Neural cell (in vitro differentiated cells): ENCODE results near the gene PNPLA2. TPM values are rescaled to one million over a fixed set of nuclear protein-coding genes. Genes with fewer than 3 reads are reported as not detected.

Experiments used
- H2AFZ ChIP-seq: fragments of 200-600, 300-800 bp; sonication (generic), shearing (Covaris generic); 2 replicates; pipeline ENCODE4 v1.6.0; 2014; ENCODE audit warnings: low read depth, mild to moderate bottlenecking, antibody characterized with exemption, low read length, moderate library complexity
- H3F3A ChIP-seq: fragments of 200-600 bp; shearing (Covaris generic); 2 replicates; pipeline ENCODE4 v1.6.1; 2016; ENCODE audit warnings: mild to moderate bottlenecking, moderate library complexity, mixed read lengths, antibody characterized with exemption, low read length; ENCODE audit not compliant: insufficient read depth, poor library complexity, severe bottlenecking
- H3K27ac ChIP-seq: fragments of 200-600, 300-800 bp; sonication (generic), shearing (Covaris generic); 2 replicates; pipeline ENCODE4 v1.5.1; 2014; ENCODE audit warnings: mild to moderate bottlenecking, low read length, moderate library complexity
- H3K27me3 ChIP-seq: fragments of 300-800, 200-600 bp; sonication (generic), shearing (Covaris generic); 2 replicates; pipeline ENCODE4 v1.6.0; 2014; ENCODE audit warnings: mild to moderate bottlenecking, low read depth, low read length, moderate library complexity; ENCODE audit not compliant: insufficient read depth
- H3K36me3 ChIP-seq: fragments of 300-800, 200-600 bp; sonication (generic), shearing (Covaris generic); 2 replicates; pipeline ENCODE4 v1.5.1; 2014; ENCODE audit warnings: mild to moderate bottlenecking, antibody characterized with exemption, low read length, moderate library complexity; ENCODE audit not compliant: insufficient read depth
- H3K4me2 ChIP-seq: fragments of 300-800, 200-600 bp; sonication (generic), shearing (Covaris generic); 2 replicates; pipeline ENCODE4 v1.6.0; 2014; ENCODE audit warnings: mild to moderate bottlenecking, low read length
- H3K4me3 ChIP-seq: fragments of 300-800, 200-600 bp; sonication (generic), shearing (Covaris generic); 2 replicates; pipeline ENCODE4 v1.5.1; 2014; ENCODE audit warnings: mild to moderate bottlenecking, low read length, moderate library complexity
- H3K79me2 ChIP-seq: fragments of 200-600 bp; shearing (Covaris generic); replicated peaks from 2 replicates; pipeline ENCODE4 v1.6.0; 2014; ENCODE audit warnings: mild to moderate bottlenecking, low read length, moderate library complexity; ENCODE audit not compliant: insufficient read depth
- H3K9ac ChIP-seq: fragments of 300-800, 200-600 bp; sonication (generic), shearing (Covaris generic); 2 replicates; pipeline ENCODE4 v1.6.1; 2016; ENCODE audit warnings: mild to moderate bottlenecking, low read length, mixed read lengths
- H3K9me2 ChIP-seq: fragments of 200-600 bp; shearing (Covaris generic); 2 replicates; pipeline ENCODE4 v1.6.1; 2016; ENCODE audit warnings: mild to moderate bottlenecking, low read length, mixed read lengths; ENCODE audit not compliant: insufficient read depth
- H3K9me3 ChIP-seq: fragments of 200-600, 300-800 bp; sonication (generic), shearing (Covaris generic); 2 replicates; pipeline ENCODE4 v1.6.1; 2016; ENCODE audit warnings: mild to moderate bottlenecking, mixed run types, low read length, moderate library complexity, mixed read lengths
- H4K20me1 ChIP-seq: fragments of 200-600 bp; shearing (Covaris generic); 2 replicates; pipeline ENCODE4 v1.6.1; 2016; ENCODE audit warnings: mild to moderate bottlenecking, mixed run types; ENCODE audit not compliant: insufficient read depth
- CTCF ChIP-seq: fragments of 450-650 bp; IDR thresholded peaks from 2 replicates; pipeline ENCODE4 v1.5.1; 2014; ENCODE audit warnings: antibody characterized with exemption, mild to moderate bottlenecking, moderate library complexity; ENCODE audit not compliant: poor library complexity, severe bottlenecking
- EP300 ChIP-seq: fragments of 450-650 bp; conservative IDR thresholded peaks from 2 replicates; pipeline ENCODE4 v1.6.1; 2014; ENCODE audit warnings: antibody characterized with exemption, mild to moderate bottlenecking, moderate library complexity; ENCODE audit not compliant: poor library complexity, severe bottlenecking
- EZH2 ChIP-seq: fragments of 200-600, 300-800 bp; shearing (Covaris generic), sonication (generic); IDR thresholded peaks from 2 replicates; pipeline ENCODE4 v1.6.1; 2014; ENCODE audit warnings: antibody characterized with exemption, low read length, borderline replicate concordance, mild to moderate bottlenecking; ENCODE audit not compliant: insufficient read depth, poor library complexity, severe bottlenecking
- MXI1 ChIP-seq: fragments of 450-650 bp; conservative IDR thresholded peaks from 2 replicates; pipeline ENCODE4 v1.6.1; 2014; ENCODE audit warnings: antibody characterized with exemption, mild to moderate bottlenecking; ENCODE audit not compliant: poor library complexity, severe bottlenecking
- POLR2AphosphoS5 ChIP-seq: IDR thresholded peaks from 2 replicates; pipeline ENCODE4 v1.6.1; 2012
- RAD21 ChIP-seq: fragments of 450-650 bp; conservative IDR thresholded peaks from 2 replicates; pipeline ENCODE4 v1.6.1; 2014; ENCODE audit warnings: antibody characterized with exemption, mild to moderate bottlenecking, moderate library complexity
- REST ChIP-seq: IDR thresholded peaks from 2 replicates; pipeline ENCODE4 v1.6.1; 2012; ENCODE audit warnings: borderline replicate concordance
- SMC3 ChIP-seq: fragments of 450-650 bp; conservative IDR thresholded peaks from 2 replicates; pipeline ENCODE4 v1.6.1; 2014; ENCODE audit warnings: antibody characterized with exemption, mild to moderate bottlenecking, moderate library complexity; ENCODE audit not compliant: poor library complexity
- TAF1 ChIP-seq: IDR thresholded peaks from 2 replicates; pipeline ENCODE4 v1.6.1; 2012; ENCODE audit warnings: low read depth
- polyA plus RNA-seq: library from polyadenylated mRNA; depleted of rRNA; stranded (reverse); fragments of >200 nt; gene quantifications from 2 replicates; pipeline ENCODE4 v1.2.3, GENCODE V29; 2014

PNPLA2 gene
- polyA plus RNA-seq, 1 donor from 2014 or later, result 7.8 TPM

- Histone ChIP-seq H3K9me2 (no peaks in the 10 kb centered on the region), H3K27ac (no peak overlapping the region), H3K4me2 (no peak overlapping the region), H3K4me3 (no peak overlapping the region), H4K20me1 (no peaks in the 10 kb centered on the region), H3K36me3 (no peaks in the 10 kb centered on the region), H3F3A (no peaks in the 10 kb centered on the region), H3K9ac (no peak overlapping the region), H3K9me3 (no peaks in the 10 kb centered on the region), H2AFZ (no peak overlapping the region), H3K79me2 (peaks cover 19% of the 10 kb centered on the region), H3K27me3 (no peaks in the 10 kb centered on the region)
- TF ChIP-seq RAD21 (no peak), TAF1 (no peak), EZH2 (no peak), CTCF (no peak), REST (no peak), EP300 (no peak), POLR2AphosphoS5 (no peak)
These were observed 26.2 kb upstream of the PNPLA2 start for GRCh38 chr11:792535-792821.

- Histone ChIP-seq H3K27me3 (no peaks in the 10 kb centered on the region), H3K9me3 (no peaks in the 10 kb centered on the region), H3K9me2 (no peaks in the 10 kb centered on the region), H2AFZ (no peak overlapping the region), H3F3A (no peaks in the 10 kb centered on the region), H3K36me3 (no peaks in the 10 kb centered on the region), H3K79me2 (peaks cover 19% of the 10 kb centered on the region), H3K4me3 (no peak overlapping the region), H4K20me1 (no peaks in the 10 kb centered on the region), H3K9ac (no peak overlapping the region), H3K27ac (no peak overlapping the region), H3K4me2 (no peak overlapping the region)
- no peak for TF ChIP-seq SMC3
- no peak for TF ChIP-seq RAD21
- TF ChIP-seq REST, result no peak
- no peak for TF ChIP-seq EZH2
- no peak for TF ChIP-seq CTCF
- TF ChIP-seq POLR2AphosphoS5, result no peak
- no peak for TF ChIP-seq MXI1
- TF ChIP-seq TAF1, result no peak
- TF ChIP-seq EP300, result no peak
These were observed 25.8 kb upstream of the PNPLA2 start for GRCh38 chr11:792873-793272.
